K562 (cell line): ENCODE measurements around the gene AACS. TPM values are rescaled to one million over a fixed set of nuclear protein-coding genes. Genes with fewer than 3 reads are reported as not detected.

Experiments used
- ATAC-seq: fragments of 200-7000 bp; cut with Tn5 transposase; 3 replicates; pipeline ENCODE4 v1.9.1; 2020; ENCODE audit warnings: moderate library complexity
- BruUV-seq: library from RNA; stranded (reverse); fragments of 400-500 nt; replicated peaks from 2 replicates; lab custom pipeline; 2021; lab: Mats Ljungman, UMichigan
- CTCF ChIA-PET: fragments of 300-600 bp; formaldehyde crosslinking; extraction: SDS; loops from one replicate; lab custom pipeline; 2021; ENCODE audit warnings: low intra/inter-chr PET ratio; lab: Yijun Ruan, JAX
- POLR2A ChIA-PET: fragments of 300-600, 350-650 bp; sonication (Branson Sonifier 250); formaldehyde crosslinking; extraction: SDS; loops from one replicate; lab custom pipeline; 2021; ENCODE audit warnings: antibody characterized with exemption, inconsistent platforms; lab: Yijun Ruan, JAX
- DNase-seq, 4 experiments: peaks; one replicate each; pipeline versions ENCODE4 v3.0.0 to v3.0.0-alpha.2; 2011 to 2018; ENCODE audit warnings: low spot score in 3 of 4, mixed read lengths in 3 of 4; ENCODE audit errors: extremely low read depth in 1 of 4
- FAIRE-seq: peaks from 2 replicates; lab custom pipeline; 2011; peaks lifted over from hg19 to GRCh38; lab: Jason Lieb, UNC
- H2AFZ ChIP-seq: 2 replicates; pipeline ENCODE4 v1.6.0; 2011; ENCODE audit warnings: low read depth, low read length, control low read depth, inconsistent platforms
- H3K27ac ChIP-seq: fragments of 200-600 bp; 3 replicates; pipeline ENCODE4 v1.8.0; 2011; ENCODE audit warnings: low read depth, mild to moderate bottlenecking, control low read depth, inconsistent platforms, low read length, moderate library complexity, mixed read lengths; ENCODE audit errors: extremely low read depth
- H3K27me3 ChIP-seq, 2 experiments: fragments of 300-600 bp in 1 of 2; 2 replicates in 1 of 2; 3 replicates in 1 of 2; pipeline versions ENCODE4 v1.6.0 to v1.8.0; 2011; ENCODE audit warnings: inconsistent platforms in 2 of 2, low read length in 2 of 2, mild to moderate bottlenecking in 1 of 2, mixed read lengths in 1 of 2, moderate library complexity in 1 of 2; ENCODE audit not compliant: control insufficient read depth in 2 of 2, insufficient read depth in 2 of 2
- H3K36me3 ChIP-seq: fragments of 300-600 bp; 3 replicates; pipeline ENCODE4 v1.8.0; 2011; ENCODE audit warnings: mild to moderate bottlenecking, low read length, inconsistent platforms; ENCODE audit not compliant: control insufficient read depth, insufficient read depth
- H3K4me1 ChIP-seq, 2 experiments: fragments of 200-600 bp in 1 of 2; replicated peaks in 1 of 2; 2 replicates in 1 of 2; 3 replicates in 1 of 2; pipeline versions ENCODE4 v1.5.1 to v1.8.0; 2011; ENCODE audit warnings: inconsistent platforms in 2 of 2, low read length in 2 of 2, mild to moderate bottlenecking in 1 of 2, mixed read lengths in 1 of 2, moderate library complexity in 1 of 2; ENCODE audit not compliant: control insufficient read depth in 2 of 2, insufficient read depth in 2 of 2
- H3K4me2 ChIP-seq: 2 replicates; pipeline ENCODE4 v1.6.1; 2011; ENCODE audit warnings: low read length, control low read depth, inconsistent platforms, mixed read lengths; ENCODE audit not compliant: insufficient read depth
- H3K4me3 ChIP-seq: fragments of 200-600 bp; sonication (generic), shearing (Covaris generic); 2 replicates; pipeline ENCODE4 v1.5.1; 2016; ENCODE audit warnings: control low read depth, inconsistent platforms
- H3K79me2 ChIP-seq: fragments of 200-600 bp; 3 replicates; pipeline ENCODE4 v1.8.0; 2011; ENCODE audit warnings: low read length, inconsistent platforms; ENCODE audit not compliant: control insufficient read depth, insufficient read depth
- H3K9ac ChIP-seq, 2 experiments: 2 replicates each; pipeline versions ENCODE4 v1.6.0 to v1.6.1; 2011; ENCODE audit warnings: low read depth in 2 of 2, low read length in 2 of 2, control low read depth in 1 of 2, inconsistent platforms in 1 of 2, mild to moderate bottlenecking in 1 of 2, mixed read lengths in 1 of 2; ENCODE audit not compliant: insufficient read depth in 1 of 2
- H3K9me1 ChIP-seq: one replicate; pipeline ENCODE4 v1.6.0; 2011; ENCODE audit warnings: inconsistent platforms, mild to moderate bottlenecking, low read length, moderate library complexity; ENCODE audit not compliant: control insufficient read depth, insufficient read depth
- H3K9me3 ChIP-seq: replicated peaks from 2 replicates; pipeline ENCODE4 v1.5.1; 2011; ENCODE audit warnings: low read depth, low read length, inconsistent platforms; ENCODE audit not compliant: control insufficient read depth, insufficient read depth
- H4K20me1 ChIP-seq: replicated peaks from 2 replicates; pipeline ENCODE4 v1.6.1; 2011; ENCODE audit warnings: low read length, inconsistent platforms, mixed read lengths; ENCODE audit not compliant: control insufficient read depth, insufficient read depth
- ATF3 ChIP-seq, 2 experiments: fragments of 450-650 bp in 1 of 2; sonication (generic) in 1 of 2; formaldehyde crosslinking in 1 of 2; IDR thresholded peaks in 1 of 2; conservative IDR thresholded peaks in 1 of 2; 2 replicates each; pipeline versions ENCODE4 v1.6.1 to v1.8.1; 2016 to 2023; ENCODE audit warnings: mild to moderate bottlenecking in 2 of 2, moderate library complexity in 2 of 2, inconsistent platforms in 1 of 2, missing genetic modification reagents in 1 of 2
- CEBPB ChIP-seq: fragments of 450-650 bp; IDR thresholded peaks from 2 replicates; pipeline ENCODE4 v1.6.1; 2016; ENCODE audit warnings: missing genetic modification characterization, missing compliant biosample characterization
- CEBPG ChIP-seq, 3 experiments: fragments of 200-800 bp in 1 of 3; sonication (Bioruptor generic) in 1 of 3; sonication (generic) in 1 of 3; formaldehyde crosslinking in 1 of 3; IDR thresholded peaks in 2 of 3; conservative IDR thresholded peaks in 1 of 3; 2 replicates each; pipeline versions ENCODE4 v1.6.1 to v1.8.0; 2016 to 2022; ENCODE audit warnings: missing compliant biosample characterization in 2 of 3, missing genetic modification characterization in 2 of 3, mild to moderate bottlenecking in 1 of 3, missing genetic modification reagents in 1 of 3
- SRSF1 ChIP-seq: fragments of 200-400 bp; formaldehyde crosslinking; IDR thresholded peaks from 2 replicates; pipeline ENCODE4 v1.6.1; 2017; ENCODE audit warnings: mild to moderate bottlenecking, low read depth, low read length, moderate library complexity
- WGBS: fragments of 100-300 bp; shearing (Covaris generic); methylation state at CpG from one replicate; pipeline ENCODE4 v1.1.6; 2016; ENCODE audit warnings: low coverage, mixed read lengths; ENCODE audit not compliant: insufficient coverage; ENCODE audit errors: missing lambda C conversion rate; 5-methylcytosine and 5-hydroxymethylcytosine counted together
- in situ Hi-C: fragments of 300-500 bp; cut with MboI; formaldehyde crosslinking; loops from 4 replicates; pipeline ENCODE4 v1.15.0; 2018; ENCODE audit warnings: inconsistent platforms, mixed read lengths
- intact Hi-C: fragments of 100-400 bp; cut with micrococcal nuclease; formaldehyde crosslinking; loops from 2 replicates; pipeline ENCODE4 v1.14.2; 2022
- polyA plus RNA-seq, 8 experiments: library from polyadenylated mRNA; depleted of rRNA in 4 of 8; stranded (reverse) in 5 of 8; unstranded in 3 of 8; fragments of >200 nt; fragmentation: Nextera tagmentation in 2 of 8; fragmentation: Illumina TruSeq in 1 of 8; extraction: Ambion mirVana in 2 of 8; extraction: Trizol in 1 of 8; gene quantifications; 2 replicates each; pipeline versions ENCODE4 v1.2.1 to v1.2.3, GENCODE V29; 2011 to 2014; ENCODE audit warnings: inconsistent platforms in 1 of 8, missing spikeins in 1 of 8
- total RNA-seq, 7 experiments: library from RNA; depleted of rRNA in 6 of 7; stranded (reverse); fragments of >200 nt in 6 of 7; fragmentation: Illumina TruSeq in 2 of 7; extraction: Trizol in 2 of 7; gene quantifications; 2 replicates each; pipeline versions ENCODE4 v1.2.1 to v1.2.3, GENCODE V29; 2011 to 2021; ENCODE audit warnings: low replicate concordance in 1 of 7

The AACS gene
- total and polyA plus RNA-seq, 9 of the 15 experiments (the other 6 are each of a cell fraction or from before 2014, with no cell fraction given), result 2.4 to 13.0 (median 6.0) TPM

- in situ Hi-C loops, result no loop called here
Measured at GRCh38 chr12:125110641-125111360, 45.6 kb downstream of the AACS start.

More at GRCh38 chr12:125110641-125111360, 45.6 kb downstream of the AACS start:
- H3K9ac ChIP-seq, result no peak overlapping the region; a peak in 1 of 4 replicates
- ChIA-PET POLR2A (interaction anchor here (0.5 kb wide), 1 partner anchor 10 kb away, joined by 3 read pairs; no protein-coding TSS in a partner anchor), CTCF (no interaction called here)
- WGBS, result 54% methylated on average over 14 of the region's 14 CpGs
- no peaks in the 10 kb centered on the region for H4K20me1 ChIP-seq
- ATAC-seq (peak; percentile 40; the same call in 2 of the 3 replicates), DNase-seq (no peak), FAIRE-seq (no peak)
- BruUV-seq, result no TSS peak
- no peaks in the 10 kb centered on the region for H3K27me3 ChIP-seq
- no peak overlapping the region for H3K4me2 ChIP-seq
- peaks cover 3 to 12% of the 10 kb centered on the region in 2 experiments; a peak in 3 of 5 replicates for H3K4me1 ChIP-seq
- peaks cover 22% of the 10 kb centered on the region; the same call in 2 of the 3 replicates for H3K36me3 ChIP-seq
- H2AFZ ChIP-seq, result no peak overlapping the region
- H3K27ac ChIP-seq, result no peak overlapping the region
- no peaks in the 10 kb centered on the region for H3K79me2 ChIP-seq
- no peaks in the 10 kb centered on the region for H3K9me1 ChIP-seq
- intact Hi-C loops, result no loop called here
- no peaks in the 10 kb centered on the region for H3K9me3 ChIP-seq
- TF ChIP-seq ATF3 (IDR thresholded peaks at IDR 0.05), result peak; percentile 59
- TF ChIP-seq ATF3 (CRISPR knock-in tag; conservative IDR thresholded peaks at IDR 0.05), result no peak
- no peak for TF ChIP-seq CEBPG (CRISPR knock-in tag; IDR thresholded peaks at IDR 0.05)
- TF ChIP-seq CEBPG (tag; conservative IDR thresholded peaks at IDR 0.05 in 1 of 2, IDR thresholded peaks at IDR 0.05 in 1 of 2), result 0 out of 4 replicates have a peak, but pooled peaks of 1 of the 2 experiments have one; percentile 48
- peak; percentile 9; the same call in 1 of the 2 replicates for TF ChIP-seq CEBPB (tag)
- no peak for TF ChIP-seq SRSF1
- H3K4me3 ChIP-seq, result no peak overlapping the region
